Bronchus fibroblast of lung (primary cell): ENCODE measurements around the gene ZNF518A. TPM values are rescaled to one million over a fixed set of nuclear protein-coding genes. Genes with fewer than 3 reads are reported as not detected.

Source experiments
- total RNA-seq: library from RNA; depleted of rRNA; stranded (reverse); fragments of >200 nt; gene quantifications from 2 replicates; pipeline ENCODE4 v1.2.3, GENCODE V29; 2015

The ZNF518A gene
- 5.5 and 5.7 TPM in 2 replicates for total RNA-seq

DNA sequence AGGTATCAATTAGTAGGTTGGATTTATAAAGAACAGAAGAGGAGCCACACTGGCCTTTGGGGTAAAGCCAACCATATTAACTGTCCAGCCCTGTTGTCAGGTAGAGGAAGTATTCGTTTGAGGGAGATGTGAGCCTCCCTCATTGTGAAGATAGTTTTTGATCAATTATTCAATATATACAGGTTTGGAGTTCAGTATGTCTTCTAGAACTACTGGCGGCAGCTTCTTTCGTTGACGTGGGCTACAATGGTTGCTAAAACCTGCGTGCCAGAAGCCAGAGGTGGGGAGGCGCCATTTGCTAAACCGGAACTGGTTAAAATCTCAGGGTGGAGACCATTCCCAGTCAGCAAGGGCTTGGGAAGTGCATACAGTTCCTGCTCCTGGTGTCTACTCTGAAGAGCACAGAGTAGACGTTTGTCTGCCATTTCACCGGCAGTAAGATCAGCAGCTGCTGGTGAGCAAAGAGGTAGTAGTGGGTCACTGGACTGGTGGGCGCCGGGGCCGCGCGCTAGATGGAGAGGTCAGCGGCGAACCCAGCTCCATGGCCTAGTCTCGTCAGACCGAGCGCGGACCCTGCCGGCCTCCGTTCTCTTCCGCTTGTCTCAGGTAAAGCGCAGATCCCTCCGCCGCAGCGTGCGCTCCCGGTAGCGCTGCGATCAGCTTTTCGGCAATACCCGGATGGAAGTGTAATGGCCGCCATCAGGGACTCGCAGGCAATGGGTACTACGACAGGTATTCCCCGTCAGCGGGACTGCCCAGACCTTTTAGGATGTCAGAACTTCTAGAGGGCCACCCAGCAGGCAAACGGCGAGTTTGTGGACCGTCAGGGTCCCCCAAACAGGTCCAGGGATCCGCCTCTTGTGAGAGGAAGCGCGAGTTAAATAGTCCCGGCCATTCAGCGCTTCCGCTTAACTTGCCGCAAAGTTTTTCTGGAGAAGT is at the start of gene ZNF518A:
Gene ZNF518A (plus strand): TSS at position 911 of the 939 bp plus-strand sequence. CDS start 26,026 bp downstream, outside the sequence.

Other genes with a start within 250 kb of the ZNF518A start
- gene CC2D2B, start 222.3 kb upstream of the ZNF518A start, total RNA-seq, result not detected in 2 replicates
- 4.2 TPM in 2 replicates for gene CCNJ, start 86.7 kb upstream of the ZNF518A start, total RNA-seq
- 0.15 and 0.50 TPM in 2 replicates for gene BLNK, start 141.3 kb downstream of the ZNF518A start, total RNA-seq
- not detected in 2 replicates for gene DNTT, start 174.1 kb downstream of the ZNF518A start, total RNA-seq
- gene OPALIN, start 228.7 kb downstream of the ZNF518A start, total RNA-seq, result not detected in 2 replicates